GM21447 (cell line): ENCODE results near the gene PTGES3.
A peak's percentile ranks its signal among the peaks of the same experiment; 100 is the strongest.
"Not testable (repeated sequence)": the region's sequence is repeated elsewhere in the genome, so short reads cannot be mapped to it uniquely, and the experiment has no call there.

Source experiments
- ATAC-seq: cut with Tn5 transposase; IDR thresholded peaks from one replicate; pipeline ENCODE4 v1.9.1; 2021; ENCODE audit not compliant: unreplicated experiment

Gene PTGES3

DNA sequence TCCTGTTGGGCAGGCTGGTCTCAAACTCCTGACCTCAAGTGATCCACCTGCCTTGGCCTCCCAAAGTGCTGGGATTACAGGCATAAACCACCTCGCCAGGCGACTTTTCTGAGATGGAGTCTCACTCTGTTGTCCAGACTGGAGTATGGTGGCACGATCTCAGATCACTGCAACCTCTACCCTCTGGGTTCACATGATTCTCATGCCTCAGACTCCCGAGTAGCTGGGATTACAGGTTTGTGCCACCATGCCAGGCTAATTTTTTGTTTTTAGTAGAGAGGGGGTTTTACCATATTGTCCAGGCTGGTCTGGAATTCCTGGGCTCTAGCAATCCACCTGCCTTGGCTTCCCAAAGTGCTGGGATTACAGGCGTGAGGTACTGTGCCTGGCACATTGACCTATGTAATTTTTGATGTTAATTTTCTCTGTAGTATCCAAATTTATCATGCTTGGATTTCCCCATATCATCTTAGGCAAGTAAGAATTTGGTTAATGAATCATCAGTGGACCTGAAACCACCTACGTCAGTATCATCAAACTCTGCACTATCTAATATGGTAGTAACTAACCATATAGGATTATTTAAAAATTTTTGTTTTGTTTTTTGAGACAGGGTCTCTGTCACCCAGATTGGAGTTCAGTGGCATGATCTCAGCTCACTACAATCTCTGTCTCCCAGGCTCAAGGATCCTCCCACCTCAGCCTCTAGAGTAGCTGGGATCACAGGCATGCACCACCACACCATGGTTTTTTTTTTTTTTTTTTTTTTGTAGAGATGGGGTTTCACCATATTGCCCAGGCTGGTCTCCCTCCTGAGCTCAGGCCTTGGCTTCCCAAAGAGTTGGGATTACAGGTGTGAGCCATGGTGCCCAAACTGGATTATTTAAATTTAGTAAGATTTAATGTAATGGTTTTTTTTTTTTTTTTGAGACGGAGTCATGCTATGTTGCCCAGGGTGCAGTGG lies 30.4 kb downstream of the PTGES3 start:
- ATAC-seq, result no peak

DNA sequence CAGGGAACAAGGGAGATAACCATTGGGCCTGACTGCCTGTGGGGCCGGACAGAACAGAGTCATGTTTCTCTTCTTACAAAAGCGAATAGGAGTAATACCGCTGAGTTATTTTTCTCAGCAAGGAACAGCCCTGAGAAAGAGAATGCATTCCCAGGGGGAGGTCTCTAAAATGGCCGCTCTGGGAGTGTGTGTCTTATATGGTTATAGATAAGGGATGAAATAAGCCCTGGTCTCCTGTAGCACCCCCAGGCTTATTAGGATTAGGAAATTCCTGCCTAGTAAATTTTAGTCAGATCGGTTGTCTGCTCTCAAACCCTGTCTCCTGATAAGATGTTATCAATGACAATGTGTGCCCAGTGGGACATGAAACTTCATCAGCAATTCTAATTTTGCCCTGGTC lies 34.3 kb downstream of the PTGES3 start:
- ATAC-seq, result not testable (repeated sequence)

DNA sequence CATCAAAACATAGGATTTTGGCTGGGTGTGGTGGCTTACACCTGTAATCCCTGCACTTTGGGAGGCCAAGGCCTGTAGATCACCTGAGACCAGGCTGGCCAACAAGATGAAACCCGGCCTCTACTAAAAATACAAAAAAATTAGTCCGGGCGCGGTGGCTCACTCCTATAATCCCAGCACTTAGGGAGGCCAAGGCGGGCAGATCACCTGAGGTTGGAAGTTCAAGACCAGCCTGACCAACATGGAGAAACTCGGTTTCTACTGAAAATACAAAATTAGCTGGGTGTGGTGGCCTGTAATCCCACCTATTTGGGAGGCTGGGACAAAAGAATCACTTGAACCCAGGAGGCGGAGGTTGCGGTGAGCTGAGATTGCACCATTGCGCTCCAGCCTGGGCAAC lies 40.1 kb downstream of the PTGES3 start:
- ATAC-seq, result not testable (repeated sequence)

DNA sequence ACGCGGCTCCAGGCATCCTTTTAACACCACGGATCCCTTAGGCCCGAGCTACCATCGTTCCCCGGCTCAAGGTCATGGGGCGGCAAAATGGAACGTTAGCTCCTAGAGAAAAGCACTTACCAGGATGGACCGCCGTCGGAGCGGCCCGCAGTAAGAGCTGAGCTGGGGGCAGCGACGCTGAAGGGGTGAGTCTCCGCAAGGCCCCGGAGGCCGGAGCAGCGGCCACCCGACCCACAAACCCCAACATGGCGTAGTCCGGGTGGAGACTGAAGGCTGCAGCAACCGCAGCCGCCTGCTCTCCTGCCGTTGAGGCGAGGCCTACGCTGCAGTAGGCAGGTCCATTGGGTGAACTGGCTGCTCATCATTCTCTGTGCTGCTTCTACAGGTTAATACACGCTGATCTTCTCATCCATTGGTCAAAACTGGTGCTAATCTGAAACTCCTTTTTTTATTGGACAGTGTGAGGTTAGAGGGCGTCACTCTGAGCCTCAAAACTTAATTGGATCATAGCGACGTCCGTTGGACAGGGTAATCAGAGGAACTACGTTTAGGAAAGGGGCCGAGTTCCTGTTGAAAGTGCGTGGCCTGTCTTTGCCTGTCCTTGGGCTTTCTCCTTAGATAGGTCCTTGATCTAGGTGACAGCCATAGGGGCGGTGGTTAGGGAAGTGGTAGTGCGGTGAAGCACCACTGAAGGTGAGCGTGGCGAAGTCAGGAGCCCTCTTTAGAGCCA lies 42.2 kb downstream of the PTGES3 start, which contains the start of gene ATP5F1B:
TSS of gene ATP5F1B (minus strand) at position 268 of the 730 bp plus-strand sequence. CDS start at position 247, 21 bp downstream.
- ATAC-seq, result peak; percentile 98

DNA sequence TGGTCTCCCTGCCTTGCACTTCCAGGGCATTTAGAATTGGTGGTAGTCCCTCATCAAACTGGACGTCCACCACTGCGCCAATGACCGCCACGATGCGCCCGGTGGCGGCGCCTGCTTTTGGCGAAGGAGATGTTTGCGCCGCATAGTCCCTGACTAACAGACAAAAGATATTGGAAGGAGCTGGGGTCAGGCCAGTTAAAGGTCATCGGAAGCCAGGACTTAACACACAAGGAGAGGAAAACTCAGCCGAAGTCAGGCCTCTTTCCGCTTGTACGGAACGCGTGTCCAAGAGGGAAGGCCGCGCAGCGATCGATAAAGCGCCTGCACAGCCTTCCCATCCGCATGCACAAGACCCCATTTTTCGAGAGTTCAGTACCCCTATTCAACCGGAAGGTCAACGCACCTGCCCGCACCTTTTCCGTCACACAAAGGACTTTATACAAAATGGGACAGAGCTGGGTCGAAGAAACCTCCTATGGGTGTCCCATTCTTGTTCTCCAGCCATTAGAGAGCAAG lies 42.8 kb downstream of the PTGES3 start:
- ATAC-seq, result no peak

DNA sequence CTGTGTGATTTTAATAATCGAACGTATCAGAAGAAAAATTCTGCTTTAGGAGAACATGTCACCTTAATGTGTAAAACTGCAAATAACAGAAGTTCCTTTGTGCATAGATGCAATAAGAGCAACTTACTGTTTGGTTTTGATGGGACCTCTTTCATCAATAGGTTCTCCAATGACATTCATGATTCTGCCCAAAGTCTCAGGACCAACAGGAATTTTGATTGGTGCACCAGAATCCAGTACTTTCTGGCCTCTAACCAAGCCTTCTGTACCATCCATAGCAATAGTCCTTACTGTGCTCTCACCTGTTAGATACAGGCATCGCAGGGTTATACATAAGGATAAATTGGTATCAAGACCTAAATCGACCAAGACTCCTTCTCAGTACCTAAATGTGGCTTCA lies 43.4 kb downstream of the PTGES3 start:
- no peak for ATAC-seq

DNA sequence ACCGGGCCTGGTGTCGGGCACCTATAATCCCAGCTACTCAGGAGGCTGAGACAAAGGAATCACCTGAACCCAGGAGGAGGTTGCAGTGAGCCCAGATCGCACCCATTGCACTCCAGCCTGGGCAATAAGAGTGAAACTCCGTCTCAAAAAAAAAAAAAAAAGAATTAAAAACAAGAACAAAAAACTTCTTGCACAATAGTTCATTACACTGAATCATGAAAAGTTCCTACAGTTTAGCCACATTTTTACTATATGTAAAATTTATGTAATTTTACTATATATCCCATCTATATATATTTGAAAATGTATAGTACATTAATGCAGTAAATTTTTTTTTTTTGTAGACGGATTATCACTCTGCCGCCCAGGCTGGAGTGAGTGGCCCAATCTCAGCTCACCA lies 46.9 kb downstream of the PTGES3 start:
- no peak for ATAC-seq

DNA sequence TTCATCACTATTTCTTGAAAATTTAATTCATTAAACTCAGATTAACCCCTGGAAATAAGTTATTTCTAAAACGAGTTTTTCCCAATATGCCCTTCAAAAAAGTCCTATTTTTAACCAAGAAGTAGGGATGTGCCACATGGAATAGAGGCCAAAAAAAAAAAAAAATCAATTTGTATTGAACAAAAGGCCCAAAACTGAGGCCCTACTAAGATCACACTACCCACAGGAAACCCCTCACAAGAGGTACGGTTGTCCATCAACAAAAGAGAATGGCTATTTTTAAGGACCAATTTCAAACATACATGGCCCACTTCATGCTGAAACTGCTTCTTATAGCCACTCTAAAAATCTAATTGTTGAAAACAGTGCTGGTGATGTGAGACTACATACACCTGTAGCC lies 50.5 kb downstream of the PTGES3 start:
- no peak for ATAC-seq

DNA sequence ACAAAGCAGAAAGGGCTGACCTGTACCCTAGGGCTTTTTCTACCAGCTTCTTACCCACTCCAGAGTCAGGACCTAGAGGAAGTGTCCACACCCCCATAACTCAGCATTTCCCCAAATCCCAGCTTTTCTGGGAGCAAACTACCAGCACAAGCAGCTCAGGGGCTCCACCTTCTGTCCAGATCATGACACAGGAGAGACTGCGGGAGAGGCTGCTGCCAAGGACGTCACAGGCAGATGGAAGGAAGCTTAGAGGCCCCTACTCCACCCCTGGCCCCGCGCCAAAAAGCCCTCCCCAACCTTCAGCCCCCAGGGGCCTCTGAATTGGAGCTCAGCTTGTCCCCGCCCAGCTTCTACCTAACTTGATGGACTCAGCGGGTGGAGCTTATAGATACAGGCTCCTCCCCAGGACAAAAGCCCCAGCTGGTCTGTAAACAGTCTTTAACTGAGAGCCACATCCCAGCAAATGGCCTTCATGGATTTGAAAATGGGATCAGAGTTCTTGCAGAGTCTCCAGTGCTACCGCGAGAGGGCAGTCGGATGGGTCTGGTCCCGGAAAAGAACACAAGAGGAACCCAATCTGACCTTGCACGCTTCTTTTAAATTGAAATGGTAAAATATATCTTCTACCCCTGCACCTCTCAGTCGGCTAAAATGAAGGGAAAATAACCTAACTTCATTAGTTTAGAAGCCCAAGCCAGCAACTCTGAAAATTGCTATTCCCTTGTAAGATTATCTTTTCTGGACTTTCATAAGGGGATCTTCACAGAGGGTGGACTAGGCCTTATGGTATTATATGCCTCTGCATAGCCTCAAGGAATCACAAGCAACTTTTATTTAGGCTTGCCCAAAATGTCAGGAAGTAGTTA lies 51.2 kb downstream of the PTGES3 start:
- ATAC-seq, result peak; percentile 51

DNA sequence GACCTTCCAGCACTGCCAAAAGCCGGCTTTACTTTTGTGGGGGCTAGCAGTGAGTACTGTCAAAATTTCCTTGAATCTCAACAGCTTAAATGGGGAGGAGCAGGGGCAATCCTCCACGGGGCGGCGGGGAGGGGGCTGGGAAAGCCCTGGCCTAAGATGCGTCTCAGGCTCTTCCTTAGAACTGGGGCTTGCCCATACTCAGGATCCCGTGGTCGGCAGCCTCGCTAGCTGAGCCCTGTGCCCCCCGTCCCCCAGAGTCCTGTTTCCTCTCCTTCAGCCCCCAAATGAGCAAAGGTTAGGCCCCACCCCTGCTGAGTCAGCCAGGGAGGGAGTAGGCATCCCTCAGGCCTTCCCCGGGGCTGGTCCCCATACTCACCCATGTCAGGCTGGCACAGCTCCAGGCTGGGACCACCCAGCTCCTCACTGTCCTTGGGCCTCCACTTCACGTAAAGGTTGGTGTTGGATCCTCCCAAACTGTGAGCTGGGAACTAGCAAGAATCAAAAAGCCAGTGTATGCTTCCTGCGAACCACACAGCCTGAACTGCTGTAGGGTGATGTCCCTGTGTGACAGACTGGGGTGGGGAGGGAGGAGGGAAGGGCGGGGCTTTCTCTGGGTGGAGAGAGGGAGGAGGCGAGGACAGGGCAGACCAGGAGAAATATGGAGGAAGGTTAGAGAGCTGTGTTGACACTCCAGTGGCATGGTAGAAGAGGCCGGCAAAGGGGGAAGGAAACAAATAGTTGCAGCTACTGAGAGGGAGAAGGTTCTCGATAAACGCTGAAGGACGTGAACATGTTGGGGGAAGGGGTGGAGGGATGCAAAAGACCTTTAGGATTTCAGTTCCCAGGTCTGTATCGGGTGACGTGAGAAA lies 52.0 kb downstream of the PTGES3 start:
- peak; percentile 40 for ATAC-seq

DNA sequence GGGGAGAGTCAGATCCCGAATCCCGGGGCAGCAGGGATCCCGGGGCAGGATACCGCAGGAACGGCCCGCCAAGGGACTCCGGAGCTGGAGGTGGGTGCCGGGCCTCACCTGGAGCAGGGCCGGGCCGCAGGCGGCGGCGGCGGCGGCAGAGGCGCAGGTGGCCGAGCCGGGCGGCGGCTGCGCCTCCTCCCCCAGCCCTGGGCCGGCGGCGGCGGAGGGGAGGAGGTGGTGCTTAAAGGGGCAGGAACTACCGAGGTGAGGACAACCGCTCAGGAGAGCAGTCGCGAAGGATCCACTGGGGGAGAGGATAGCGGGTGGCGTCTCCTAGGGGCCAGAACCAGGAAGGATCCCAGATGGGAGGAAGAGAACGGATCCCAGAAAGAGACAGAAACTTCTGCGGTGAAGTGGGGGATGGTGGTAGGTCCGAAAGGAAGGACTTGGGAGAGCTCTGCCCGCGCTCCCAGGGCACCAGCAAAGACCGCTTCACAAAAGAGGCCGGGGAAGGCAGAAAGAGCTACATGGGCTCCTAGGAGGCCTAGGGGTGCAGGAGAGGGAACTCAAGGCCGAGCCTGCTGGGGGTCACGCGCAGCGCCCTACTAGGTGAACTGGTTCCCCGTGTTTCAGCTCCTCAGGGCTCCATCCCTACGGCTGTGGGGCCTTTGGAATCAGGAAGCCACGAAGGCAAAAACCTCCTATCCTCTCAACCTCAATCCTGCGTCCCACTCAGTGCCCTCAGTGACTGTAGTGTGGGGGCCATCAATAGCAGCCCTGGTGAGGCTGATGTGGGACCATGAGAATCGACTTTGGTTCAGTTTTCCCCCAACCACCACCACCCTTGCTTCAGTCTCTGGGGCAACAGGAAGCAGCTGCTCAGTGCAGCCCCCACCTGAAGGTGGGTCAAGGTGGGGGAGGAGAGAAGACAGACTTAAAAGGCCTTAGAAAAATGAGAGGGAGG lies 53.0 kb downstream of the PTGES3 start:
- ATAC-seq, result peak; percentile 29

DNA sequence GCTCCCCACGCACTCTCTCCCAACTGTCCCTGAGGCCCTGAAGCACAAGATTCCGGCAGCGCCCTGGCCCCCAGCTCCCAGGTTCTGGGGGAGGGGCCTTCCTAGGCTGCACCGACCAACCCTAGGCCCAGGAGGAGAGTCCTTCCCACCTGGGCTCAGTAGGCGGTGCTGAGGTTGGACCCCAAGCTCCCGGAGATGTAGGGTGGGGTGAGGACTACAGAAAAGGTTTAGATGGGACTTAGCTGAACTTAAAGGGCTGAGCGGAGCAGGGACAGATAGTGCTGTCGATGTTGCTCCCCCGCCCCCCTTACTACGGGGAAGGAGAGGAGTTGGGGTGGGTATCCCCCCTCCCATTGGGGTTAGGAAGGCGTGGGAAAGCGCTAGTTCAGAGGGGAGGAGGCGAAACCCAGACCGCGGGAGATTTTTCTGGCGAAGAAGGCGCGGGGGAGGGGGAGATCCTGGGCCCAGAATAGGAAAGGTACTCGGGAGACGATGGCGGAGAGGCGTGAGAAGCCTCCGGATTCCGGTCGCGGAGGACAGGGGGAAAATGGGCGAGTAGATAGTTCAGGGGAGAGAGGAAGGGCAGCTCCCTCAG lies 53.7 kb downstream of the PTGES3 start:
- no peak for ATAC-seq

DNA sequence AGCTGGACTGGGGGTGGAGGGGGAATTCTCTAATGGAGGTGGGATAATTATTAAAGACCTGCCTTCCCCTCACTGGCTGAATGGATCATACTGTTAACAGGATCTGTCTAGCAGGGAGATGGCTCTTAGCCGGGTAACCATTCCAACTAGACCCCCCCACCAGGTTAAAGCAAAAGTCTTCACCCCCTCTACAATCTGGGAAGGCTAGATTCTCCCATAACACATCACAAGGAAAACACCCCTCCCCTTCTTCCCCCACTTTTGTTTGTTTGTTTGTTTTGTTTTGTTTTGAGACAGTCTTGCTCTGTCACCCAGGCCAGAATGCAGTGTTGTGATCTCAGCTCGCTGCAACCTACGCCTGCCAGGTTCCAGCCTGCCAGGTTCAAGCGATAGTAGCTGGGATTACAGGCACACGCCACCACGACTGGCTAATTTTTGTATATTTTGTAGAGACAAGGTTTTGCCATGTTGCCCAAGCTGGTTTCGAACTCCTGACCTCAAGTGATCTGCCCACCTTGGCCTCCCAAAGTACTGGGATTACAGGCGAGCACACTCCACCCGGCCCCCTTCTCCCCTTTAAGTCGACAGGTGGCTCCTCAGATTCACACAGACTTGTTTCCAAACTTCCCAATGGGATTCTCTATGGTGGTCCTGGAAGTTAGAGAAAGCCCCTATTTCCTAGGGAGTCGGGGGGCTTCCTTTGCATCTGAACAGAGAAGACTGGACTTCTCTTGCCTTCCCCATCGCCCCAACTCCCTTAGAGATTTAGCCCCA lies 54.4 kb downstream of the PTGES3 start:
- ATAC-seq, result no peak

DNA sequence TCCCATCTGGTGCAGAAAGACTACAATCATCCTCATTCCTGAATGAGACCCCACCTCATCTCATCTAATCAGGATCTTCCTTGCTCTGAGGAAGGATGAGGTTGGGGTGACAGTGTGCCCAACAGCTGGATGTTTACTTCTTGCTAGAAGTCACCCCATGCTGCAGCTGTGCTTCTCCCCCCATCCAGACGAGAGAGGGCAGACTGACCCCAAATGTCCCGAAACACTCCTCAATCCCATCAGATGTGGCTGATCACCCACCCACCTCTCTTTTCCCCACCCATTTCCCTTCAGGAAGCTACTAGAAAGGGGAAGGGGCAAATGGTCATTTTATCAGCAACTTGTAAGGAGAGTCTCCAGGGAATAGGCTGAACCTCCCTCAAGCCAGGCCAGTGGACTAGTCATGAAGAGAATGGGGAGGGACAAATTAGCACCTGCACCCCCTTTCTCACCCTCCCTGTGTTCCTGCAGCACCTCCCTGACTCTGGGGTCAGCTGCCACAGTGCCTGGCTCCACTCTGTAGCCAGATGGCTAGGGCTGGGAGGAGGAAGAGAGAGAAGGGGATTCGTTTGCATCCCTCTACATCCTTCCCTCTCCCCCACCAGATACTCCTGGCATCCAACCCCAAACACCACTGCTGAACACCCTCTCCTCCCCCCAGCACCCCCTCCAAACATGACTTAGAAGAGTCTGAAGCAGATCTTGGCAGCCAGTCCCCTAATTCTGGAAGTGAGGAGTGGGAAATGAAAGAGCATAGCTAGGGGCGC lies 55.2 kb downstream of the PTGES3 start:
- ATAC-seq, result no peak

DNA sequence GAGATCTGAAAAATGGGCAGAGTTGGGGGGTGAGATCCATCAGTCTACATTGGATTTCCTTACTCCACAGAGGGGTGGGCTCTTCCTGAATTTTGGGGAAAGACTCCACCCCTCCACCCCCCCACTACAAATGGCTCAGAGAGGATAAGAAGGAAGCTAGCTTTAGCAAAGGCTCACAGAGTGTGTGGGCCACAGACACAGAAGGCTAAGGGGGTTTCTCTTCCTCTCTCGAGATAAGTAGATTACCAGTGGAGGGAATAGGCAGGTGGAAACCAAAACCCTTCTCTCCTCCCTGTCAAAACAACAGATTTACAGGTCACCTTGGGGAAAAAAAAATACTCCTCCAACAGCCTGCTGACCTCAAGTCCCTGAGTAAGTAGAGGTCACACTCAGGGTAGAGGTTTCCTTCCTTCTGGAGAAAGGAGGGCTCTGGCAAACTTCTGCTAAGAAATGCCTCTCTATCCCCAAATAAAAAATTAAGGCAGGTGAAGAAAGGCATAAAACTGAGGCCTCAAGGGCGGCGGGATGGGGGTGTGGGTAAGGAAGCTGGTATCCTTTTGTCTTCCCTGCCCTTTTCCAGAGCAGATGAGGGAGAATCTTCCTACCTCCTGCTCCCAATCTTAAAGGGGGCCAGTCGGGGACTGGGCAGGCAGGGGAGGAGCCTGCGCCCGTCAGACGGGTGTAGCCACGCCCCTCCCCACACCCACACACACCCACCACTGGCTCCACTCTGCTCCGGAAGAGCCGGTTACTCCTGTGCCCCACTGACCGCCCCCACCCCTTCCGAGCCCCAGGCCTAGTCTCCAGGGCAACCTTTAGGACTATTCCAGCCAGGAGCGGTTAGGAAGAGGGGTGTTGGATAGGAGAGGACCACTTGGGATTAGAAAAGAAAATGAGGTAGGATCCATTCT lies 56.0 kb downstream of the PTGES3 start:
- ATAC-seq, result peak; percentile 18

DNA sequence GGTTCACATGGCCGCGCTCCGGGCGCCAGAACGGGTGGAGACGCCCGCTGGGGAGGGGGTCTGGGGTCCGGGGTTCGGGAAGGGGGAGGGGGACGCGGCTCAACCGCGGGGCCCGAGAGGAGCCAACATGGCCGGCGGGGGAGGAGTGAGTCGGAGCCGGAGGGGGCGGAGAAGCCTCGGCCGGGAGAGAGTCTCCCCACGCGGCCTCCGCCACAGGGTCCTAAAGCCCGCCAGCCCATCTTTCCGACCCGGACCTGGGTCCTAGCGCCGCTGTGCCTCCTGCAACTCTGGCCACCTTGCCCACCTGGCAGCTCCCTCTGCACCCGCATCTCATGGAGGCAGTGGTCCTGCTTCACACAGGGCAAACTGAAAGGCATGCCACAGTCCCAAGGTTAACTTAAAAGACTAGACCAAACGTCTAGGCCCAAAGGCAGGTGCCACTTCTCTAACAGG lies 57.9 kb downstream of the PTGES3 start, which contains the start of gene BAZ2A:
TSS of gene BAZ2A (minus strand) at position 147 of the 453 bp plus-strand sequence. CDS start 12,796 bp downstream, outside the sequence.
- ATAC-seq, result peak; percentile 40
